Astrocyte (in vitro differentiated cells and primary cell): ENCODE measurements around the gene IFITM10. TPM values are rescaled to one million over a fixed set of nuclear protein-coding genes. Genes with fewer than 3 reads are reported as not detected.
"Not testable (repeated sequence)": the region's sequence is repeated elsewhere in the genome, so short reads cannot be mapped to it uniquely, and the experiment has no call there.

Experiments used
- DNase-seq: peaks from one replicate; pipeline ENCODE4 v3.0.0-alpha.2; 2010; ENCODE audit warnings: low read depth
- FAIRE-seq: peaks from 2 replicates; lab custom pipeline; 2011; peaks lifted over from hg19 to GRCh38; lab: Jason Lieb, UNC
- H2AFZ ChIP-seq: 2 replicates; pipeline ENCODE4 v1.6.0; 2012; ENCODE audit warnings: low read depth, low read length, inconsistent platforms
- H3K27ac ChIP-seq: 2 replicates; pipeline ENCODE4 v1.5.1; 2011; ENCODE audit warnings: low read depth, low read length, inconsistent platforms
- H3K27me3 ChIP-seq: 2 replicates; pipeline ENCODE4 v1.6.0; 2011; ENCODE audit warnings: low read length, inconsistent platforms; ENCODE audit not compliant: insufficient read depth
- H3K36me3 ChIP-seq: 2 replicates; pipeline ENCODE4 v1.5.1; 2011; ENCODE audit warnings: low read length, inconsistent platforms; ENCODE audit not compliant: insufficient read depth
- H3K4me1 ChIP-seq: 2 replicates; pipeline ENCODE4 v1.5.1; 2011; ENCODE audit warnings: low read length, inconsistent platforms; ENCODE audit not compliant: insufficient read depth
- H3K4me2 ChIP-seq: 2 replicates; pipeline ENCODE4 v1.6.0; 2012; ENCODE audit warnings: low read length, inconsistent platforms
- H3K4me3 ChIP-seq: 2 replicates; pipeline ENCODE4 v1.5.1; 2011; ENCODE audit warnings: low read depth, mild to moderate bottlenecking, low read length, inconsistent platforms; ENCODE audit not compliant: insufficient read depth
- H3K79me2 ChIP-seq: 2 replicates; pipeline ENCODE4 v1.6.0; 2012; ENCODE audit warnings: mild to moderate bottlenecking, low read length, inconsistent platforms; ENCODE audit not compliant: insufficient read depth
- H3K9ac ChIP-seq: 2 replicates; pipeline ENCODE4 v1.6.0; 2012; ENCODE audit warnings: mild to moderate bottlenecking, low read length, inconsistent platforms
- H3K9me3 ChIP-seq: 2 replicates; pipeline ENCODE4 v1.5.1; 2012; ENCODE audit warnings: low read depth, mild to moderate bottlenecking, low read length, inconsistent platforms; ENCODE audit not compliant: insufficient read depth
- H4K20me1 ChIP-seq: 2 replicates; pipeline ENCODE4 v1.6.0; 2012; ENCODE audit warnings: low read length, inconsistent platforms; ENCODE audit not compliant: insufficient read depth
- H3K27ac Mint-ChIP-seq: one replicate; pipeline ENCODE4 v1.8.0; 2021; ENCODE audit warnings: mild to moderate bottlenecking, mixed read lengths; ENCODE audit not compliant: unreplicated experiment
- H3K27me3 Mint-ChIP-seq: one replicate; pipeline ENCODE4 v1.8.0; 2021; ENCODE audit warnings: low read depth, mixed read lengths; ENCODE audit not compliant: unreplicated experiment
- H3K36me3 Mint-ChIP-seq: one replicate; pipeline ENCODE4 v1.8.0; 2021; ENCODE audit warnings: low read depth, mixed read lengths; ENCODE audit not compliant: unreplicated experiment
- H3K4me1 Mint-ChIP-seq: one replicate; pipeline ENCODE4 v1.8.0; 2021; ENCODE audit warnings: low read depth, mixed read lengths; ENCODE audit not compliant: unreplicated experiment
- H3K4me3 Mint-ChIP-seq: one replicate; pipeline ENCODE4 v1.8.0; 2021; ENCODE audit warnings: mild to moderate bottlenecking, moderate library complexity, mixed read lengths; ENCODE audit not compliant: unreplicated experiment
- H3K9me3 Mint-ChIP-seq: one replicate; pipeline ENCODE4 v1.8.0; 2021; ENCODE audit warnings: mild to moderate bottlenecking, mixed read lengths; ENCODE audit not compliant: unreplicated experiment
- CTCF ChIP-seq: IDR thresholded peaks from 2 replicates; pipeline ENCODE4 v1.5.1; 2011; ENCODE audit warnings: low read depth, mild to moderate bottlenecking, inconsistent platforms, low read length, moderate library complexity; ENCODE audit not compliant: insufficient read depth
- EZH2 ChIP-seq: IDR thresholded peaks from 2 replicates; pipeline ENCODE4 v1.6.1; 2012; ENCODE audit warnings: mild to moderate bottlenecking, low read length, inconsistent platforms; ENCODE audit not compliant: insufficient read depth
- total RNA-seq: library from RNA; stranded (reverse); gene quantifications from 2 replicates; pipeline ENCODE4 v1.2.1, GENCODE V29; 2021

IFITM10 gene
- total RNA-seq, 1 donor from 2014 or later: 2.0 TPM

DNA sequence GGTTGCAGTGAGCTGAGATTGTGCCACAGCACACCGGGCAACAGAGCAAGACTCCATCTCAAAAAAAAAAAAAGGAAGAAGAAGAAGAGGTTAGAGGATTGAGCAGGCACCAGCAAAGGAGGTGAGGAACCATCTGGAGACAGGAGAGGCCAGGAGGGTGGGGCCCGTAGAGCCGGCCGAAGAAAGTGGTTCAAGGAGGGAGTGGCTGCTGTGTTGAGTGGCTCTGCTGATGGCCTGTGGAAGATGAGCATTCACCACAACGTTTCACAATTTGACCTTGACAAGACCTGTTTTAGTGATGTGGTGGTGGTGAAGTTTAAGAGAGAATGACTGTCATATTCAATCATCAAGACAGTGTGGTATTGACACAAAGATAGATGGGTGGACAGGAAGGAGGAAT, 20.1 kb upstream of the IFITM10 start:
- H3K4me1 Mint-ChIP-seq: peaks cover 35% of the 10 kb centered on the region
- Histone ChIP-seq H3K9ac (no peak overlapping the region), H3K36me3 (no peaks in the 10 kb centered on the region), H3K79me2 (no peaks in the 10 kb centered on the region), H3K27ac (no peak overlapping the region), H3K27me3 (no peaks in the 10 kb centered on the region), H3K4me2 (no peak overlapping the region), H4K20me1 (no peaks in the 10 kb centered on the region), H3K9me3 (no peaks in the 10 kb centered on the region), H2AFZ (no peak overlapping the region), H3K4me3 (no peak overlapping the region), H3K4me1 (peaks cover 18% of the 10 kb centered on the region)
- H3K27ac Mint-ChIP-seq: no peak overlapping the region
- DNase-seq (no peak), FAIRE-seq (peak; percentile 66)
- H3K36me3 Mint-ChIP-seq: no peaks in the 10 kb centered on the region
- no peak overlapping the region for H3K4me3 Mint-ChIP-seq
- TF ChIP-seq EZH2 (no peak), CTCF (no peak)
- peaks cover 9% of the 10 kb centered on the region for H3K27me3 Mint-ChIP-seq
- H3K9me3 Mint-ChIP-seq: peaks cover 3% of the 10 kb centered on the region

GRCh38 chr11:1770061-1770460, 19.7 kb upstream of the IFITM10 start:
- FAIRE-seq (no peak), DNase-seq (no peak)
- no peaks in the 10 kb centered on the region for H3K79me2 ChIP-seq
- no peak overlapping the region for H3K4me3 ChIP-seq
- no peaks in the 10 kb centered on the region for H3K9me3 ChIP-seq
- no peak overlapping the region for H2AFZ ChIP-seq
- Mint-ChIP-seq H3K36me3 (no peaks in the 10 kb centered on the region), H3K4me3 (no peak overlapping the region), H3K27me3 (peaks cover 9% of the 10 kb centered on the region), H3K9me3 (peaks cover 3% of the 10 kb centered on the region), H3K27ac (no peak overlapping the region), H3K4me1 (peaks cover 35% of the 10 kb centered on the region)
- H3K36me3 ChIP-seq: no peaks in the 10 kb centered on the region
- H3K4me1 ChIP-seq: peaks cover 18% of the 10 kb centered on the region
- TF ChIP-seq CTCF: no peak
- TF ChIP-seq EZH2: no peak
- H4K20me1 ChIP-seq: no peaks in the 10 kb centered on the region
- H3K4me2 ChIP-seq: no peak overlapping the region
- H3K27me3 ChIP-seq: no peaks in the 10 kb centered on the region
- no peak overlapping the region for H3K9ac ChIP-seq
- H3K27ac ChIP-seq: no peak overlapping the region

- H3K36me3 Mint-ChIP-seq, H3K4me3 ChIP-seq, H3K36me3 ChIP-seq, H3K27me3 ChIP-seq, H3K9me3 Mint-ChIP-seq, H3K9me3 ChIP-seq, H3K27ac ChIP-seq, H3K4me2 ChIP-seq, H3K79me2 ChIP-seq, H2AFZ ChIP-seq, H3K9ac ChIP-seq, H4K20me1 ChIP-seq, FAIRE-seq, H3K27me3 Mint-ChIP-seq: not testable (repeated sequence)
- peaks cover 19% of the 10 kb centered on the region for H3K4me1 ChIP-seq
- Mint-ChIP-seq H3K27ac (peak overlapping the region; percentile 34), H3K4me3 (peak overlapping the region; percentile 23), H3K4me1 (peaks cover 35% of the 10 kb centered on the region)
- peak; percentile 39 for DNase-seq
Observed at GRCh38 chr11:1769304-1769936, 19.0 kb upstream of the IFITM10 start.
